GM12878 (cell line): ENCODE measurements around the gene ZNF732. TPM values are rescaled to one million over a fixed set of nuclear protein-coding genes. Genes with fewer than 3 reads are reported as not detected.
"Not testable (repeated sequence)": the region's sequence is repeated elsewhere in the genome, so short reads cannot be mapped to it uniquely, and the experiment has no call there.

Experiments
- ATAC-seq: fragments of 200-7000 bp; cut with Tn5 transposase; 3 replicates; pipeline ENCODE4 v1.9.1; 2020; ENCODE audit warnings: mild to moderate bottlenecking, moderate library complexity
- BruUV-seq: library from RNA; stranded (reverse); fragments of 400-500 nt; replicated peaks from 2 replicates; lab custom pipeline; 2021; lab: Mats Ljungman, UMichigan
- CTCF ChIA-PET: fragments of 300-600 bp; sonication (Branson Sonifier 250); formaldehyde crosslinking; extraction: SDS; loops from one replicate; lab custom pipeline; 2021; ENCODE audit warnings: inconsistent platforms; lab: Yijun Ruan, JAX
- POLR2A ChIA-PET: fragments of 350-600 bp; formaldehyde crosslinking; extraction: SDS; loops from one replicate; lab custom pipeline; 2021; ENCODE audit warnings: inconsistent platforms; lab: Charles Lee
- RAD21 ChIA-PET: fragments of 300-600 bp; sonication (Branson Sonifier 250); formaldehyde crosslinking; loops from one replicate; lab custom pipeline; 2023; ENCODE audit warnings: antibody characterized with exemption; ENCODE audit not compliant: unreplicated experiment; lab: Charles Lee
- SMC1A ChIA-PET: fragments of 300-600 bp; sonication (Branson Sonifier 250); formaldehyde crosslinking; loops from one replicate; lab custom pipeline; 2023; ENCODE audit not compliant: unreplicated experiment, uncharacterized antibody; lab: Charles Lee
- DNase-seq: peaks from one replicate; pipeline ENCODE4 v3.0.0-alpha.2; 2011; ENCODE audit warnings: low read depth, low spot score
- FAIRE-seq: peaks from 3 replicates; lab custom pipeline; 2011; peaks lifted over from hg19 to GRCh38; lab: Jason Lieb, UNC
- H2AFZ ChIP-seq: 2 replicates; pipeline ENCODE4 v1.6.0; 2011; ENCODE audit warnings: low read depth, low read length, control low read depth; ENCODE audit not compliant: control insufficient read depth
- H3K27ac ChIP-seq: 2 replicates; pipeline ENCODE4 v1.5.1; 2011; ENCODE audit warnings: control low read depth; ENCODE audit not compliant: control insufficient read depth, insufficient read depth
- H3K27me3 ChIP-seq, 2 experiments: replicated peaks in 1 of 2; 2 replicates each; pipeline versions ENCODE4 v1.6.0 to v1.6.1; 2011; ENCODE audit warnings: low read length in 1 of 2; ENCODE audit not compliant: control insufficient read depth in 2 of 2, insufficient read depth in 2 of 2
- H3K36me3 ChIP-seq, 2 experiments: 2 replicates each; pipeline ENCODE4 v1.5.1; 2011; ENCODE audit warnings: low read length in 1 of 2; ENCODE audit not compliant: control insufficient read depth in 2 of 2, insufficient read depth in 2 of 2
- H3K4me1 ChIP-seq: 2 replicates; pipeline ENCODE4 v1.6.1; 2011; ENCODE audit warnings: mild to moderate bottlenecking, low read length, moderate library complexity, mixed read lengths; ENCODE audit not compliant: control insufficient read depth, insufficient read depth
- H3K4me2 ChIP-seq: 2 replicates; pipeline ENCODE4 v1.6.0; 2011; ENCODE audit warnings: control low read depth; ENCODE audit not compliant: control insufficient read depth, insufficient read depth
- H3K4me3 ChIP-seq: fragments of 200-600 bp; sonication (generic); 2 replicates; pipeline ENCODE4 v1.5.1; 2016
- H3K79me2 ChIP-seq: 2 replicates; pipeline ENCODE4 v1.6.0; 2011; ENCODE audit warnings: low read length; ENCODE audit not compliant: control insufficient read depth, insufficient read depth
- H3K9ac ChIP-seq: 2 replicates; pipeline ENCODE4 v1.8.0; 2011; ENCODE audit warnings: low read length, control low read depth, mixed read lengths; ENCODE audit not compliant: control insufficient read depth, insufficient read depth
- H3K9me3 ChIP-seq: replicated peaks from 3 replicates; pipeline ENCODE4 v1.5.1; 2011; ENCODE audit warnings: mild to moderate bottlenecking, low read length; ENCODE audit not compliant: control insufficient read depth, insufficient read depth
- H4K20me1 ChIP-seq: 2 replicates; pipeline ENCODE4 v1.6.0; 2011; ENCODE audit not compliant: control insufficient read depth, insufficient read depth
- BCL3 ChIP-seq: IDR thresholded peaks from 2 replicates; pipeline ENCODE4 v1.6.1; 2011; ENCODE audit warnings: borderline replicate concordance, low read depth, mild to moderate bottlenecking, moderate library complexity, low read length; ENCODE audit not compliant: insufficient read depth, poor library complexity, severe bottlenecking
- EGR1 ChIP-seq, 2 experiments: IDR thresholded peaks; 1 replicate in 1 of 2; 2 replicates in 1 of 2; pipeline ENCODE4 v1.6.1; 2011 to 2012; ENCODE audit warnings: low read depth in 2 of 2, low read length in 2 of 2, borderline replicate concordance in 1 of 2, mild to moderate bottlenecking in 1 of 2, moderate library complexity in 1 of 2
- MEF2B ChIP-seq: fragments of 450-650 bp; IDR thresholded peaks from 2 replicates; pipeline ENCODE4 v1.6.1; 2018; ENCODE audit warnings: mild to moderate bottlenecking, moderate library complexity; ENCODE audit not compliant: partially characterized antibody, poor library complexity, severe bottlenecking
- NBN ChIP-seq: fragments of 450-650 bp; IDR thresholded peaks from 2 replicates; pipeline ENCODE4 v1.6.1; 2016
- NFIC ChIP-seq: IDR thresholded peaks from 2 replicates; pipeline ENCODE4 v1.6.1; 2012; ENCODE audit warnings: low read depth, mild to moderate bottlenecking, inconsistent platforms, low read length, moderate library complexity
- PBX3 ChIP-seq: IDR thresholded peaks from 2 replicates; pipeline ENCODE4 v1.6.1; 2011; ENCODE audit warnings: mild to moderate bottlenecking, low read depth, low read length, moderate library complexity; ENCODE audit not compliant: insufficient replicate concordance
- SP1 ChIP-seq: IDR thresholded peaks from one replicate; pipeline ENCODE4 v1.6.1; 2011; ENCODE audit warnings: low read depth, low read length
- SUPT20H ChIP-seq: IDR thresholded peaks from 2 replicates; pipeline ENCODE4 v1.6.1; 2011; ENCODE audit warnings: low read depth, mild to moderate bottlenecking, low read length, moderate library complexity, borderline replicate concordance; ENCODE audit not compliant: control insufficient read depth
- SUZ12 ChIP-seq: fragments of 200-600 bp; sonication (generic); IDR thresholded peaks from one replicate; pipeline ENCODE4 v1.6.1; 2018; ENCODE audit warnings: antibody characterized with exemption, mild to moderate bottlenecking; ENCODE audit not compliant: unreplicated experiment
- WGBS: methylation state at CpG from one replicate; pipeline ENCODE4 v1.1.6; 2016; ENCODE audit warnings: low lambda C conversion rate; ENCODE audit not compliant: insufficient replicate concordance, insufficient coverage; ENCODE audit errors: missing lambda C conversion rate; 5-methylcytosine and 5-hydroxymethylcytosine counted together
- in situ Hi-C: fragments of 300-500 bp; cut with MboI; formaldehyde crosslinking; loops from 9 replicates; pipeline ENCODE4 v1.14.3; 2018; ENCODE audit warnings: mixed read lengths
- intact Hi-C: fragments of 100-400 bp; cut with micrococcal nuclease; formaldehyde crosslinking; loops from one replicate; pipeline ENCODE4 v1.14.2; 2022; ENCODE audit not compliant: unreplicated experiment
- polyA plus RNA-seq, 11 experiments: library from polyadenylated mRNA; depleted of rRNA in 4 of 11; unstranded in 6 of 11; stranded (reverse) in 5 of 11; fragments of >200 nt; fragmentation: Nextera tagmentation in 4 of 11; fragmentation: Illumina TruSeq in 1 of 11; extraction: Ambion mirVana in 4 of 11; extraction: Trizol in 1 of 11; gene quantifications; 1 replicate in 1 of 11; 2 replicates in 10 of 11; pipeline versions ENCODE4 v1.2.1 to v1.2.3, GENCODE V29; 2011 to 2016; ENCODE audit warnings: inconsistent platforms in 2 of 11, missing spikeins in 2 of 11, low read depth in 1 of 11
- total RNA-seq, 4 experiments: library from RNA; depleted of rRNA in 3 of 4; stranded (reverse); fragments of >200 nt in 3 of 4; fragmentation: Illumina TruSeq in 1 of 4; extraction: Trizol in 1 of 4; gene quantifications; 2 replicates each; pipeline versions ENCODE4 v1.2.1 to v1.2.3, GENCODE V29; 2013 to 2021
- TF ChIP-seq, protein P1 (sequence below): fragments of 450-650 bp; formaldehyde crosslinking; IDR thresholded peaks from 2 replicates; pipeline ENCODE4 v1.4.0; 2020; ENCODE audit warnings: mild to moderate bottlenecking, moderate library complexity

Gene ZNF732
- total and polyA plus RNA-seq, 10 of the 15 experiments (the other 5 are each of a cell fraction or from before 2014, with no cell fraction given) = not detected

- TF ChIP-seq, protein P1, sequence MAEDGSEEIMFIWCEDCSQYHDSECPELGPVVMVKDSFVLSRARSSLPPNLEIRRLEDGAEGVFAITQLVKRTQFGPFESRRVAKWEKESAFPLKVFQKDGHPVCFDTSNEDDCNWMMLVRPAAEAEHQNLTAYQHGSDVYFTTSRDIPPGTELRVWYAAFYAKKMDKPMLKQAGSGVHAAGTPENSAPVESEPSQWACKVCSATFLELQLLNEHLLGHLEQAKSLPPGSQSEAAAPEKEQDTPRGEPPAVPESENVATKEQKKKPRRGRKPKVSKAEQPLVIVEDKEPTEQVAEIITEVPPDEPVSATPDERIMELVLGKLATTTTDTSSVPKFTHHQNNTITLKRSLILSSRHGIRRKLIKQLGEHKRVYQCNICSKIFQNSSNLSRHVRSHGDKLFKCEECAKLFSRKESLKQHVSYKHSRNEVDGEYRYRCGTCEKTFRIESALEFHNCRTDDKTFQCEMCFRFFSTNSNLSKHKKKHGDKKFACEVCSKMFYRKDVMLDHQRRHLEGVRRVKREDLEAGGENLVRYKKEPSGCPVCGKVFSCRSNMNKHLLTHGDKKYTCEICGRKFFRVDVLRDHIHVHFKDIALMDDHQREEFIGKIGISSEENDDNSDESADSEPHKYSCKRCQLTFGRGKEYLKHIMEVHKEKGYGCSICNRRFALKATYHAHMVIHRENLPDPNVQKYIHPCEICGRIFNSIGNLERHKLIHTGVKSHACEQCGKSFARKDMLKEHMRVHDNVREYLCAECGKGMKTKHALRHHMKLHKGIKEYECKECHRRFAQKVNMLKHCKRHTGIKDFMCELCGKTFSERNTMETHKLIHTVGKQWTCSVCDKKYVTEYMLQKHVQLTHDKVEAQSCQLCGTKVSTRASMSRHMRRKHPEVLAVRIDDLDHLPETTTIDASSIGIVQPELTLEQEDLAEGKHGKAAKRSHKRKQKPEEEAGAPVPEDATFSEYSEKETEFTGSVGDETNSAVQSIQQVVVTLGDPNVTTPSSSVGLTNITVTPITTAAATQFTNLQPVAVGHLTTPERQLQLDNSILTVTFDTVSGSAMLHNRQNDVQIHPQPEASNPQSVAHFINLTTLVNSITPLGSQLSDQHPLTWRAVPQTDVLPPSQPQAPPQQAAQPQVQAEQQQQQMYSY (CRISPR knock-in tag) = no peak
- TF ChIP-seq PBX3 (peak; percentile 59), EGR1 (IDR thresholded peaks at IDR 0.05; ENCODE audit: borderline replicate concordance in 1 of 2, low read depth in 2 of 2, low read length in 2 of 2) (no peak), NFIC (peak; percentile 63; the same call in 1 of the 2 replicates), NBN (0 out of 2 replicates have a peak, but pooled peaks have one; percentile 44), SP1 (peak; percentile 12), MEF2B (peak; percentile 92), SUZ12 (no peak), SUPT20H (no peak), BCL3 (peak; percentile 91)
Observed at GRCh38 chr4:306551-306961, 1.3 kb upstream of the ZNF732 start (continued).

- H4K20me1 ChIP-seq, H3K79me2 ChIP-seq, ATAC-seq, intact Hi-C loops, H3K27me3 ChIP-seq, in situ Hi-C loops, H3K4me2 ChIP-seq, H2AFZ ChIP-seq, BruUV-seq, DNase-seq, H3K4me3 ChIP-seq, H3K9ac ChIP-seq, H3K36me3 ChIP-seq, POLR2A ChIA-PET, H3K4me1 ChIP-seq, CTCF ChIA-PET, SMC1A ChIA-PET, FAIRE-seq, RAD21 ChIA-PET, H3K27ac ChIP-seq: not testable (repeated sequence)
- 38% methylated on average over 20 of the region's 20 CpGs for WGBS
- H3K9me3 ChIP-seq = peaks cover 14% of the 10 kb centered on the region
Observed at GRCh38 chr4:304516-304915, 758 bp downstream of the ZNF732 start.
